Measurements from ENCODE around the gene YIPF5.

- TF ChIP-seq CTCF (IDR thresholded peaks at IDR 0.05), result no peak
- no peak for TF ChIP-seq POLR2AphosphoS5 (IDR thresholded peaks at IDR 0.05)
- no peak for TF ChIP-seq EP300 (IDR thresholded peaks at IDR 0.05)
- no peak for TF ChIP-seq POLR2A (IDR thresholded peaks at IDR 0.05; ENCODE audit: low read depth)
These were observed 36.1 kb downstream of the YIPF5 start for GRCh38 chr5:144134194-144134826.

Data from esophagus muscularis mucosa (tissue), 4 donors.